Measurements from ENCODE around the gene RASAL2.
"Not testable (repeated sequence)": the region's sequence is repeated elsewhere in the genome, so short reads cannot be mapped to it uniquely, and the experiment has no call there.

RASAL2 gene

GRCh38 chr1:178283409-178283808, 189.5 kb downstream of the RASAL2 start:
- no peak for DNase-seq (ENCODE audit: low spot score)

- DNase-seq (ENCODE audit: low spot score) = no peak
Observed at GRCh38 chr1:178284058-178284457, 190.2 kb downstream of the RASAL2 start.

- DNase-seq (ENCODE audit: low spot score) = no peak
Observed at GRCh38 chr1:178291166-178291565, 197.3 kb downstream of the RASAL2 start.

- DNase-seq (ENCODE audit: low spot score) = no peak
Observed at GRCh38 chr1:178294654-178295053, 200.8 kb downstream of the RASAL2 start.

GRCh38 chr1:178300352-178300699, 206.4 kb downstream of the RASAL2 start:
- DNase-seq (ENCODE audit: low spot score) = no peak

- no peak for DNase-seq (ENCODE audit: low spot score)
Observed at GRCh38 chr1:178301141-178301540, 207.2 kb downstream of the RASAL2 start.

- no peak for DNase-seq (ENCODE audit: low spot score)
Observed at GRCh38 chr1:178307264-178307663, 213.4 kb downstream of the RASAL2 start.

GRCh38 chr1:178308438-178308837, 214.5 kb downstream of the RASAL2 start:
- DNase-seq (ENCODE audit: low spot score) = no peak

- peak; percentile 57 for DNase-seq (ENCODE audit: low spot score)
Observed at GRCh38 chr1:178310685-178311105, 216.8 kb downstream of the RASAL2 start.

GRCh38 chr1:178311164-178311563, 217.3 kb downstream of the RASAL2 start:
- no peak for DNase-seq (ENCODE audit: low spot score)

GRCh38 chr1:178320280-178320982, 226.5 kb downstream of the RASAL2 start:
- DNase-seq (ENCODE audit: low spot score) = not testable (repeated sequence)

GRCh38 chr1:178323067-178323466, 229.2 kb downstream of the RASAL2 start:
- DNase-seq (ENCODE audit: low spot score) = no peak

- no peak for DNase-seq (ENCODE audit: low spot score)
Observed at GRCh38 chr1:178324003-178324402, 230.1 kb downstream of the RASAL2 start.

- DNase-seq (ENCODE audit: low spot score) = no peak
Observed at GRCh38 chr1:178328728-178329127, 234.8 kb downstream of the RASAL2 start.

- DNase-seq (ENCODE audit: low spot score) = no peak
Observed at GRCh38 chr1:178330153-178330552, 236.2 kb downstream of the RASAL2 start.

GRCh38 chr1:178330848-178331497, 237.1 kb downstream of the RASAL2 start:
- no peak for DNase-seq (ENCODE audit: low spot score)

GRCh38 chr1:178335426-178335825, 241.5 kb downstream of the RASAL2 start:
- DNase-seq (ENCODE audit: low spot score) = no peak

- DNase-seq (ENCODE audit: low spot score) = no peak
Observed at GRCh38 chr1:178337091-178337706, 243.3 kb downstream of the RASAL2 start.

GRCh38 chr1:178339834-178340233, 245.9 kb downstream of the RASAL2 start:
- DNase-seq (ENCODE audit: low spot score) = no peak

GRCh38 chr1:178341261-178341956, 247.5 kb downstream of the RASAL2 start:
- DNase-seq (ENCODE audit: low spot score) = no peak

GRCh38 chr1:178342745-178343144, 248.8 kb downstream of the RASAL2 start:
- no peak for DNase-seq (ENCODE audit: low spot score)

- no peak for DNase-seq (ENCODE audit: low spot score)
Observed at GRCh38 chr1:178344513-178345091, 250.7 kb downstream of the RASAL2 start.
